Measurements from ENCODE around the gene PRSS33.

PRSS33 gene

DNA sequence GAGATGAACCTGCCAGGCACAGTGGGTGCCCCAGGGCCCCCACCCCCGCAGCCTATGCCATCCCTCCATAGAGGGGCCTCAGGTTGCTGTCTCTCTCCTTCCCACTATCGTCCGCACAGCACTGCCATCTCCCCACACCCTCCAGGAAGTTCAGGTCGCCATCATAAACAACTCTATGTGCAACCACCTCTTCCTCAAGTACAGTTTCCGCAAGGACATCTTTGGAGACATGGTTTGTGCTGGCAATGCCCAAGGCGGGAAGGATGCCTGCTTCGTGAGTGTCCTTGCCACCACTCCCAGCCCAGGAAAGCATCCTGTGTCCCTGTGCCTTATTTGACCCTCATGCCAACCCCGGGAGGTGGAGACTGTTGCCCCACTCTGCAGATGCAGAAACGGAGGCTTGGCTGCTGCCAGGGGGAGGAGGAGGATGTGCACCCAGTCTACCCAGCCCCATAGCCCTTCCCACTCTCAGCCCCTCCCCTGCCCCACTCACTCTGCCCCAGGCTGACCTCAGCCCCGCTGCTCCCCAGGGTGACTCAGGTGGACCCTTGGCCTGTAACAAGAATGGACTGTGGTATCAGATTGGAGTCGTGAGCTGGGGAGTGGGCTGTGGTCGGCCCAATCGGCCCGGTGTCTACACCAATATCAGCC, 33.6 kb upstream of the PRSS33 start:
- no peak for DNase-seq

DNA sequence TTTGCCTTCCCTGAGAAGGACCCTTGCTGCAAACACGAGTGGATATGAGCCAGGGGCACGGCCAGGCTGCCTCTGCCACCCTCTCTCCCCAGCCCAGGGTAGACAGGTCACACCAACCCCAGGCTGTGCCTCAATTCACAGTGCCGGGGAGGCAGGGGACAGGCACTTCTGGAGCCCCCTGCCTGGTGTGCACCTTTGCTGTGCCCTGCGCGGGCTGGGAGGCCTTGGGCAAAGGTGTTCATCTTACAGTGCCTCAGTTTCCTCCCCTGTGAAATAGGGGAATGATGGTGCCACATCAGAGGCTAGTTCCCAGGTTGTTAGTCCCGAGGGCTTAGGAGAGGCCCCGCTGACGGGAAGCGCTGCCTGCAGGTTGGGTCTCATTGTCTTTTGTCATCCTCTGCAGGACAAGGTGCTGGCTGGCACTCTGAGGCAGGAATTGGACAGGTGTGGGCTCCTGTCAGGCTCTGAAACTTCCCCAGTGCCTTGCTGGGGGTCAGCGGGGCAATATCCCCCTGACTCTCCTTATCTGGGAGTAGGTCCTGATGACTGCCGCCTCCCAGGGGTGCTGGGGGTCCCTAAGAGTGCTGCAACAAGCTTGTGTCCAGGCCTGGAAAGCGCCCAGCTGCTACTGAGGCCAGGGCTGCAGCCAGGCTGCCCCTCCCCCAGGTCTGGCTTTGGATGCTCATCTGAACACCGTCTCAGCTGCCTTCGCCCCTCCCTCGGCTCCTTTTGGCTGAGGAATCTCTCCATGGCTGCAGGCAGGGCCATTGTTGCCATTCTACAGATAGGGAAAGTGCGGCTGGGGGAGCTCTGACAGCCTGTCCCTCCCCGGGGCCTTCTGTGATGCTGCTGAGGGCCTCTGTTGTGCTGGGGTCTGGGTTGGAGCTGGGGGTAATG, 32.8 kb upstream of the PRSS33 start:
- DNase-seq: no peak

DNA sequence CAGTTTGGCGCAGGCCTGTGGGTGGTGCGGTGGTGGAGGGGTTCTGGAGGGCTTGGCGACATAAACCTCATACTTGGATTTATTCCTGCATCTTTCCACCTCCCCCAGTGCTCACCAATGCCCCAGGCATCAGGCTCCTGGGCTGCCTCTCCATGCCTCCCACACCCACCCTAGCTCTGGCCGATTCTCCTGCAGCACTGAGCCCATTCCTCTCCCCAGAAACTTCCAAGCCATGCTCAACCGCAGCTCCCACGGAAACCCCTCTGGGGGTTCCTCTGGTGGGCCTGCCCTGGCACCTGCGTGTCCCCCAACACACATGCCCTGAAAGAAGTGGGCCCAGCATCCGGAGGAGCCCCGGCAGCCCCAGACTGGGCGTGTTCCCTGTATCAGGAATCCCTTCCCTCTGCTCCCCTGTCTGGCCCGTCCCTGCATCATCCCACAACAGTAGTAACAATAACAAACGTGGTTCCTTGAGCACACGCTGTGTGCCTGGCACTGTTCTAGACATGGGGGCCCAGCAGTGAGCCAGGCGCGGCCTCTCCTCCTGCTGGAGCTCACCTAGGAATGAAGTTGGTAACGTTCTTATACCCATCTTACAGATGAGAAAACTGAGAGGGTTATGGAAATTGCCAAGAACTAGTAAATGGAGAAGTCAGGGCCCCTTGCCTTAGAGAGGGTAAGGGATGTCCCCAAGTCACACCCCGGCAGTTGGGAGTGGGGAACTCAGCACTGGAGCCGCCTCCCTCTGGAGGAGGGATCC, 32.0 kb upstream of the PRSS33 start:
- DNase-seq: no peak

DNA sequence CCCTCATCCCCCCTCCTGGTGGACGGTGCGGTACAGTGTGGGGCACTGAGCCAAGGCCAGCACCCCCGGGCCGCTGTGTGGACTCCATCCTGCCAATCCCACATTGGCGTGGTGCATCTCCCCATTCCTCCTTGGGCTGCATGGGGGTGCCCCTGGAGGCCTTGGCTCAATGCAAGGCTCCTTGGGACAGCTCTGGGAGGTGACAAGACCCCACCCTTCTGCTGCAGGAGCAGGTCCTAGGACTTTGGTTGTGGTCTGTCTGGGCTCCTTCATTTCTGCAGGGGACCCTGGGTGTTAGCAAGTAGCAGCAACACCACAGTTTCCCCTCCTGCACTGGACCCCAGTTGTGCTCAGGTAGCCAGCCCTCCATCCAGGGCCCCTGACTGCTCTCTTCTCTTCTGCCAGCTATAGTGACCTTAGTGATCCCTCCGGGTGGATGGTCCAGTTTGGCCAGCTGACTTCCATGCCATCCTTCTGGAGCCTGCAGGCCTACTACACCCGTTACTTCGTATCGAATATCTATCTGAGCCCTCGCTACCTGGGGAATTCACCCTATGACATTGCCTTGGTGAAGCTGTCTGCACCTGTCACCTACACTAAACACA, 31.0 kb upstream of the PRSS33 start:
- DNase-seq: no peak

DNA sequence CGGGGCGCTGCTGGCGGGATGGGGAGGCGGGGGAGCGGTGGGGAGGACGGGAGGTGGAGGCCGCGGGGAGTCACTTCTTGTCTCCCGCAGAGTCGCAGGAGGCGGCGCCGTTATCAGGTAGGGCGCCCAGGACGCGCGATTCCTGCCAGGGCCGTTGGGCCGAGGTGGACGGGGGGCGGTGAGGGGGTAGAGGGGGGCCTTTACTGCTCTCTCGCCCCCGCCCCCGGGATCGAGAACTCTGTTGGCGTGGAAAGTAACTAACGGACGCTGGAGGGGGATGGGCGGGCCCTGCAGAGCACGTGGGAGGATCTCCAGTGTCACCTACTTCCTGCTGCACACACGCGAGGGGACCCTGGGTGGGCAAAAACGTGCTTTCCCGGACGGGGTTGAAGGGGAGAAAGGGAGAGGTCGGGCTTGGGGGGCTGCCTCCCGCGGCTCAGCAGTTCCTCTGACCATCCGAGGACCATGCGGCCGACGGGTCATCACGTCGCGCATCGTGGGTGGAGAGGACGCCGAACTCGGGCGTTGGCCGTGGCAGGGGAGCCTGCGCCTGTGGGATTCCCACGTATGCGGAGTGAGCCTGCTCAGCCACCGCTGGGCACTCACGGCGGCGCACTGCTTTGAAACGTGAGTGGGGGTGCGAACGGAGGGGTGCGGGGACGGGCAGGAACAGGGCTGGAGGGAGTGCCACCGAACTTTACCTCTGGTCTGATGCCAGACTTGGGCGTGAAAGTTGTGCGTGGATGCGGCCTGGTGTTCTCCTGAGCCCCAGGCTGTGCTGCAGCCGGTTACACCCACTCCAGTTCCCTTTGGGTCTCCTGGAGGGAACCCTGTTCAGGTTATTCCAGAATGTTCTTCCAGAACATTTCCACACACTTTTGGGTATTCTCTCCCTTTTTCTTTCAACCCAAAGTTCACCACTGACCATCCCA, 30.2 kb upstream of the PRSS33 start:
- DNase-seq: no peak

DNA sequence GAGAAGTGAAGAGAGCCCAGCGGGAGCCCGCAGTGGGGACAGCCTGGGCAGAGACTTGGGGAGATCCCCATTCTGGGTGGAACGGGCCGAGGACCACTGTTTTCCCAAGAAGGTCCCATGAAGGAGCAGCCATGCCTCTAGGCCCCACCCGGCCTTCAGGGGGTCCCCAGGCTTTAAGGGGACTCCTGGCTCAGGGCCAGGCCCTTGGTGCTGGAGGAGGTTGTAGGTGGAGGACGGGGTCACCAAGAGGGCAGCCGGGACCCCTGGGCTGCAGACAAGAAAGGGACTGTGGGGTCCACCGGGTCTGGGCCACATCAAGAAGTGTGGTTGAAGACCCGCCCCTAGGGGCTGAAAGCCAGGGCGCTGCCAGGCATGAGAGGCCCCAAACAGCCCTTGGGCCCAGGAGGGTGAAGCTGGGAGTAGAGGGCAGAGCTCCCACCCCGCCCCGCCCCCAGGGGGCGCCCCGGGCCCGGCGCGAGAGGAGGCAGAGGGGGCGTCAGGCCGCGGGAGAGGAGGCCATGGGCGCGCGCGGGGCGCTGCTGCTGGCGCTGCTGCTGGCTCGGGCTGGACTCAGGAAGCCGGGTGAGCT, 29.5 kb upstream of the PRSS33 start, which contains the start of gene PRSS21:
Gene PRSS21 (plus strand): TSS at position 487 of the 589 bp plus-strand sequence. CDS start 32 bp downstream, at position 519.
- DNase-seq: no peak

DNA sequence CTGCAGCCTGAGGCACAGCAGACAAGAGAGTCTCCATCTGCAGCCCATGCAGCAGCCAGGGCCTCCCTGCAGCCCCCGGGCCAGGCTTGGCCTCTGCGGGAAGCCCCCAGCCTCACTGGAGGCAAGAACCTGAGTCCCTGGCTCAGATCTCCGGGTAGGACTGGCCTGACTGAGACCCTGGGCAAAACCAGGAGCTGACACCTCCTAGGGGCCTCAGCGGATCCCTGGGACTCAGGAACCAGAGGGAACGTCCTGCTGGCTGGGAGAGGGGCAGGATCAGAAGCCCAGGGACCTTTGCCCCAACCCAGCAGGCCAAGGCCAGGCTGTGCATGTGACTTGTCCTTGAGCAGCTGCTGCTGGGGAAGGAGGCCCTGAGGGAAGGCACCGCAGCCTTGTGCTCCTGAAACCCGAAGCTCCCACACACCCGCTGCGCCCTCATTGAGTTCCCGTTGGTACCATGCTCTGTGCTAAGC, 28.0 kb upstream of the PRSS33 start:
- DNase-seq: no peak

DNA sequence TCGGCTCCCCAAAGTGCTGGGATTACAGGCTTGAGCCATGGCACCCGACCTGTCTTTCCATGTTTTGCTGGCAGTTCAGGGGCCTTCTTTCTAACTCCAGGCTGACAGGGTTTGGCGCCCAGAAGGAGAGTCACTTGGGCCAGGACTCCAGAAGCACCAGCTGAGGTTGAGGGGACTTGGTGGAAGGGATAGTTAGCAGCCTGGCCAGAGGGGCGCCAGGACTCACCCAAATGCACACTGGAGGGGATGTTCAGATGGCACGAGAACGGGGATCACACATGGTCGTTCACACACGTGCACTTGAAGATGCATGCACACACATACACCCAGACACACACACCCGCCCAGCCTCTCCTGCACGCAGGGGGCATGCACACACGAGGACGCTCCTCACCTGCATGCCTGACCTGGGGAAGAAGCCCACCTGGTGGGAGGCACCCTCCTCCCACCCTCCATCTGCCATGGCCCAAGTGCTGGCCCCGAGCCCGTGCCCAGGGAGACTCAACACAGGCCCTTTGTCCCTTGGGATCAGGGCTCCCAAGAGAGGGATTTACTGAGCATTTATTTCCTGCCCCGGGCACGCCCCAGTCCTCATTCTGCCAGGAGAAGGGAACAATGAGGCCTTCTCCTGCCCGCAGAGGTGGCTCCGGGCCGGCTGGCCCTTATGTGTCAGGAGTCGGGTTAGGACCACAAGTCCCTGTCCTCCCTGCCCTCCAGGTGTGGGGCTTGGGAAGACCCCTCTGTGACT, 27.4 kb upstream of the PRSS33 start:
- no peak for DNase-seq

DNA sequence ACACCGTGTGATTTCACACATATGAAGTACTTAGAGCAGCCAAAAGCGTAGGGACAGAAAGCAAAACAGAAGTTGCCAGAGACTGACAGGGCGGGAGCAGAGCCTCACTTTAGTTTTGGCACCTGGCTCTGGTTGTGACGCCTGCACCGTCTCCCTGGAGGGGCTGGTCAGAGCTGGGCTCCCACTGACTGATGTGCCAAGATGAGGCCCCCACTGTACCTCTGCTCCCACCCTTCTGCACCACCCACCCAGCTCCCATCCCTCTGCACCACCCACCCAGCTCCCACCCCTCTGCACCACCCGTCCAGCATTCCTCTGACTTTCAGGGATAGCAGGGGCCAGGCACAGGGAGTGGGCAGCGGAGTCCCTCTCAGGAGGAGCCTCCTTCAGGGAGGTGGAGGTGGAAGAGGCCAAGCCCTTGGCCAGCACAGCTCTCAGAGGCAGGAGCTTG, 26.4 kb upstream of the PRSS33 start:
- no peak for DNase-seq

DNA sequence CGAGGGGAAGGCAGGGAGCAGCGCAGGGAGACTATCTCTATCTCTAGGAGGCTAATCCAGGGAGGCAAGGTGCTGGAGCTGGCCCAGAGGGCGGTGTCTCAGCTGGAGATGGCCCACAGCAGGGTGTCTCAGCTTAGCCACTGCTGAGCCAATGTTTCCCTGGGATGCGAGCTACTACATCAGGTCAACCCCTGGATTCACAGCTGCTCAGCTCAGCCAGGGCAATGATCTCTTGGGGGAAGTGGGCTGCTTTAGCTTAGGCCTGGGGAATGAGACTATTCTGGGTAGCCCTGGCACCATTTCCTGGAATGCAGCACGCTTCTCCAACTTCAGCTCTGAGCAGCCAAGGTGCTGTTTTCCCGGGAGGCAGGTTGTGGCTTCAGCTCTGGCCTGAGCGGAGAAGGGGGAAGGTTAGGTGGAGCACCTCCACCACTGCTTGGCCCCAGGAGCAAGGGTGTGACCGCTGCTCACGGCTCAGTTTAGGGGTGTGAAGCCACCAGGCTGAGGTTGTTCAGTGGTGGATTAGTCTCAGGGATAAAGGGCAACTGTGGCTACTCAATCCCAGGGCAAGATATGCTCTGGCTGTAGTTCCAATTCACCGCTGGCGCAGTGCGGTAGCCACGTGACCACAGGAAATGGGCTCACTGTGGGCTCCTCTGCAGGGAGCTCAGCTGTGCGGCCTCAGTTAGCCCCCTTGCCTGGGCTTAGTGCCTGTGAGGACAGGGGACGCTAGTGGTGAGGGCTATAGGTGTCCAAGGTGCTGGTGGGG, 24.5 kb upstream of the PRSS33 start:
- DNase-seq: no peak

DNA sequence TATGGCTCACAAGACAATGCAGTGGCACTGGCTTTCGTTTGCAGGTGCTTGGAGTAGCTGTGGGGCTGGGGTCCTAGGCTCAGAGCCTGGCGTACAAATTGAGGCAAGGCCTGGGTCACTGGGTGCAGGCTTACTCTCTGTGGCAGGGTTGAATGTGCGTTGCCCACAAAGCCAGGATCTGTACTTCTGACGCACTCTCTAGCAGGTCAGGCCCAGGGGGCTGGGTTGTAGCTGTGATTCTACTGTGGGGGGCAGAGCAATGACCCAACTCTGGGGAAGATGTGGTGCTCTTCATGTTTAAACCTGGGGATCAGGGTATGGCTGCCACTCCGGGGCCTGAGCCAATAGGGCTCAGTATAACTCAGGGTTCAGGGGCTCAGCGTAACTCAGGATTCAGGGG, 23.3 kb upstream of the PRSS33 start:
- DNase-seq: no peak

DNA sequence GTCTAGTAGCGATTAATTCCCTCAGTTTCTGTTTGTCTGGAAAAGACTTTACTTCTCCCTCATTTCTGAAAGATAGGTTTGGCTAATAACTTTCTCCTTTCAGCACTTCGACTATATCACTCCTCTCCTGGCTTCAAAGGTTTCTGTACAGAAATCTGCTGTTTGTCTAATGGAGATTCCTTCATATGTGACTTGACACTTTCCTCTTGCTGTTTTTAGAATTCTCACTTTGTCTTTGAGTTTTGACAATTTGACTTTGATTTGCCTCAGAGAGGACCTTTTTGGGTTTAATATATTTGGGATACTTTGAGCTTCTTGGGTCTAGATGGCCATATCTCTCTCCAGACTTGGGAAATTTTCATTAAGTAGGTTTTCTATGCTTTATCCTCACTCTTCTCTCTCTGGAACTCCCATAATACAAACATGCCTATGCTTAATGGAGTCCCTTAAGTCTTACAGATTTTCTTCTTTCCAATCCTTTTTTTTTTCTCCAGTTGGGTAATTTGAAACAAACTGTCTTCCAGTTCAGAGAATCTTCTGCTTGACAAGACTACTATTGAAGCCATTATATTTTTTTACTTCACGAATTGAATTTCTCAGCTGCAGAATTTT, 21.9 kb upstream of the PRSS33 start:
- DNase-seq: no peak

DNA sequence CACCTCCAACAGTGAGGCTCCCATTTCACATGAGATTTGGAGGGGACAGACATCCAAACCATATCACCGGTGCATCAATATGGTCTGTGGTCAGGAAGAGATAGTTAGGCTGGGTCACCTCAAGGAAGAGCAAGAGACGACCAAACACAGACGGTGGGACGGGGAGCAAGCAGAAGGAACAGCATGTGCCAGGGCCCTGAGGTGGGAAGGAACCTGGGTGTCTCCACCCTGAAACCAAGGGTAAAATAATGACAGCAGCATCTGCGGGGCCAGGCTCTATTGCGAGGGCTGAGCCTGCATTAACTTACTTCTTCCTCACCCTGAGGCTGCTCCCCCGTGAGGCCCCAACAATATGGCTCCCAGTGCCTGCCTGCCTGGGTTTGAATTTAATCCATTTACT, 20.8 kb upstream of the PRSS33 start:
- DNase-seq: no peak

DNA sequence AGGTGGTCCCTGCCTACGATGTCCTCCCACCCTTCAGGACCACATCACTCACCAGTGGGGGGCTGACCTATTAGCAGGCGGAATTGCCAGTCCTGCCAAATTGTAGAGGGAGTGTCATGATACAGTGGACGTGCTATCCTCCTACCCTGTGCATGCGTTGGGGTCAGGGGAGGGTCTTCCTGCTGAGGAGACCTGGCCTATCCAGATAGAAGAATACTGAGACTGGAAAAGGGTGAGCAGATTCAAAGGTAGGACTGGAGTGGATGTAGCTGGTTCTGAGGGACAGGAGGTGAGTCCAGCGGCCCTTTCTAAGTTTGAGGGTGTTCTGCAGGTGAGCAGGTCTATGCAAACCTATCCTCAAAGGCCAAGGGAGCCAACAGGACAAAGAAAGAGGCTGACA, 18.9 kb upstream of the PRSS33 start:
- DNase-seq: no peak

DNA sequence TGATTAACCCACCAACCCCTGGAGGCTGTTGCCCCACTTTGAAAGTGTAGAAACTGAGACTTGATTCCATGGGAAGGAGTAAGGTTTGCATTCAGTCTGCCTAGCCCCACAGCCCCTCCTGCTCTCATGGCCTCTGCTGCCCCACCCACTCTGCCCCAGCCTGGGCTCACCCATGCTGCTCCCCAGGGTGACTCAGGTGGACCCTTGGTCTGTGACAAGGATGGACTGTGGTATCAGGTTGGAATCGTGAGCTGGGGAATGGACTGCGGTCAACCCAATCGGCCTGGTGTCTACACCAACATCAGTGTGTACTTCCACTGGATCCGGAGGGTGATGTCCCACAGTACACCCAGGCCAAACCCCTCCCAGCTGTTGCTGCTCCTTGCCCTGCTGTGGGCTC, 17.4 kb upstream of the PRSS33 start:
- no peak for DNase-seq

DNA sequence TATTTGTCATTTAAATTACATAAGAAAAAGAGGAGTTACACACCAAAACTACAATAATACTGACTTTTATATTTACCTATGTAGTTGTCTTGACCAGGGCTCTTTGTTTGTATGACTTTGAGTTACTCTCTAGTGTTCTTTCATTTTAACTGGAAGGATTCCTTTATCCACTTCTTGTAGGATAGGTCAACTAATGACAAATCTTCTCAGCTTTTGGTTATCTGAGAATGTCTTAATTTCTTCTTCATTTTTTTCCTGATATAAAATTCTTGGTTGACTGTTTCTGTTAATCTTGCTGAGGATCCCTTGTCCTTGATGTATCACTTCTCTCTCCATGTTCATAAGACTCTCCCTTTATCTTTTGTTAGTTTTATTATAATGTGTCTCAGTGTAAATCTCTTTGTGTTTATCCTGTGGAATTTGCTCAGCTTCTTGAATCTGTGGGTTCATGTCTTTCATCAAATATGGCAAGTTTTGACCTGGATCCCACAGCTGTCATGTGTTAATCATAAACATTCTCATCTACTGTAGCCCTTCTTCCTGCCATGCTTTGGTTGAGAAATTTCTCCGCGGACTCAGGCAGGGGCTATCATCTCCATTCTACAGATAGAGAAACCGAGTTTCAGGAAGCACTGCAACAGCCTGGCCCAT, 16.3 kb upstream of the PRSS33 start:
- no peak for DNase-seq

DNA sequence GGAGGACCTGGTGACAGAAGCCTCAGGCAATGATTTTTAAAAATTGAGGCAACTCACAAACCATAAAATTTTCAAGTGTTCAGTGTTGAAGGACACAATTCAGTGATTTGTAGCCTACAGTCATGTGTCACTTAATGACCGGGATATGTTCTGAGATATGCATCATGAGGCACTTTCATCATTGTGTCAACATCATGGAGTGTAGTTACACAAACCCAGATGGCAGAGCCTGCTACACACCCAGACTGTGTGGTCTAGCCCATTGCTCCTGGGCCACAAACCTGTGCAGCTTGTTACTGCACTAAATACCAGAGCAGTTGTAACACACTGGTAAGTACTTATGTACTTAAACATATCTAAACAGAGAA, 12.5 kb upstream of the PRSS33 start:
- DNase-seq: no peak

DNA sequence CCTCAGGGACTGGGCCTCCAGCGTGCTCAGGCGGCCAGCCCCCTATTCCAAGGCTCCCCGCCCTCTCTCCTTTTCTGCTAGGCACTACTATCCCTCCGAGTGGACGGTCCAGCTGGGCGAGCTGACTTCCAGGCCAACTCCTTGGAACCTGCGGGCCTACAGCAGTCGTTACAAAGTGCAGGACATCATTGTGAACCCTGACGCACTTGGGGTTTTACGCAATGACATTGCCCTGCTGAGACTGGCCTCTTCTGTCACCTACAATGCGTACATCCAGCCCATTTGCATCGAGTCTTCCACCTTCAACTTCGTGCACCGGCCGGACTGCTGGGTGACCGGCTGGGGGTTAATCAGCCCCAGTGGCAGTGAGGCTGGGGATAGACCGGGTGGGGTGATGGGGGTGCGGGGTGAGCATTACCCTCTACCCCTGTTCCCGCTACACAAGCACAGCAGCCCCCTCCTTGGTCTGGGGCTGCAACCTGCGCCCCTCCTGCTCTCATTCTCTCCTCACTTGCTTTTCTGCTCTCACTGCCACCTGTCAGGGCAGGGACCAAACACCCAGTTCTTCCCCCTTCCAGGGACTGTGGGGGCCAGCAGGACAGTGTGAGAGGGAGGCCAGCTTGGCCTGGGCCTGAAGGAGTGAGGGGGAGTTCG, 12.0 kb upstream of the PRSS33 start:
- DNase-seq: no peak

All from right kidney (tissue), 1 donor.